UCSD-AML1 (cell line): ENCODE results near the gene HMGA1.
A peak's percentile ranks its signal among the peaks of the same experiment; 100 is the strongest.

Source experiments
- DNase-seq: peaks from one replicate; lab custom pipeline; 2025; ENCODE audit not compliant: unreplicated experiment; lab: John Stamatoyannopoulos, UW

Gene HMGA1, protein sequence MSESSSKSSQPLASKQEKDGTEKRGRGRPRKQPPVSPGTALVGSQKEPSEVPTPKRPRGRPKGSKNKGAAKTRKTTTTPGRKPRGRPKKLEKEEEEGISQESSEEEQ

DNA sequence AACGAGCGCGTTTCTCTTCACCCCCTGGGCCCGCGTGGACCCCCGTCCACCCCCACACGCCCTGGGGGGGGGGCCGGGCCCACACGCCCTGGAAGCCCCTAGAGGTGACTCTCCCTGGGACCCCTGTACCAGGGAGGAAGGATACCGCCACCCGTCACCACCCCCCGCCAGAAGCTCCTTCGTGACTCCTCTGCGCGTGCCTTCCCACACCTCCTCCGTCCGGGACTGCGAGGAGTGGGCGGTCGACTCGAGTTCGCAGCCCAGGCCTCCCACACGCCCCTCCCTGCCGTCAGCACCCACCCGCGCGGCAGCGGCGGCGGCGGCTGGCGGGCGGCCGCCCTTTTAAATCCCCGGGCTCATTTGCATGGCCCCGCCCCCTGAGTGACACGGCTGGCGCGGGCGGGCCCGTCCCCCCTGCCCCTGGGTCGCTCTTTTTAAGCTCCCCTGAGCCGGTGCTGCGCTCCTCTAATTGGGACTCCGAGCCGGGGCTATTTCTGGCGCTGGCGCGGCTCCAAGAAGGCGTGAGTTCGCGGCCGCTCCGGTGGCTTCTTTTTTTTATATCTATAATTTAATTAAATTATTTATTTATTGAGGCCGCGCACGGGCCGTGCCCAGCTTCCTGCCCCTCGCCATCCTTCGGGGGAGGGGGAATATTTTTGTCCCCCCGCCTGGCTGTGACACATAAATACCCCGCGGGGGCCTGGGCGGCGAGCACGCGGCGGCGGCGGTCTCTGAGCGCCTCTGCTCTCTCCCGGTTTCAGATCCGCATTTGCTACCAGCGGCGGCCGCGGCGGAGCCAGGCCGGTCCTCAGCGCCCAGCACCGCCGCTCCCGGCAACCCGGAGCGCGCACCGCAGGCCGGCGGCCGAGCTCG, at the start of gene HMGA1:
HMGA1 (plus strand) TSS at position 431 of the 873 bp plus-strand sequence. CDS start 3,908 bp downstream, outside the sequence.
- DNase-seq, result peak; percentile 90

DNA sequence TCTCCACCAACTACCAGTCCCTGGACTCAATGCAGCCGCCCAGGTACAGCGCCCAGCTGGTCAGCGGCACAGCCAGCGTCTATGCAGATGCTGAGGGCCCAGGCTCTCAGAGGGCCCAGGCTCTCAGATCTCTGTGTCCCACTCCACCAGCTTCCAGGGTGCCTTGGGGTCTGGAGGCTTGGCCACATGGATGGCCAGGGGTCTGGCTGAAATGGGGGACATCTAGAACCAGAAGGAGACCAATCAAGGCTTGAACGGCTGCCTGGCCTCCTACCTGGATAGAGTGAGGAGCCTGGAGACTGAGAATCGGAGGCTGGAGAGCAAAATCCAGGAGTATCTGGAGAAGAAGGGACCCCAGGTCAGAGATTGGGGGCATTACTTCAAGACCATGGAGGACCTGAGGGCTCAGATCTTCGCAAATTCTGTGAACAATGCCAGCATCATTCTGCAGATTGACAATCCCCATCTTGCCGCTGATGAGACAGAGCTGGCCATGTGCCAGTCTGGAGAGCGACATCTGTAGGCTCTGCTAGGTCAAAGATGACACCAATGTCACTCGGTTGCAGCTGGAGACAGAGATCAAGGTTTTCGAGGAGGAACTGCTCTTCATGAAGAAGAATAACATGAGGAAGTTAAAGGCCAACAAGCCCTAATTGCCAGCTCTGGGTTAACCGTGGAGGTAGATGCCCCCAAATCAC, 46.7 kb upstream of the HMGA1 start:
- DNase-seq, result no peak

GRCh38 chr6:34190504-34191122, 46.1 kb upstream of the HMGA1 start:
- no peak for DNase-seq

GRCh38 chr6:34194772-34195171, 41.9 kb upstream of the HMGA1 start:
- no peak for DNase-seq

DNA sequence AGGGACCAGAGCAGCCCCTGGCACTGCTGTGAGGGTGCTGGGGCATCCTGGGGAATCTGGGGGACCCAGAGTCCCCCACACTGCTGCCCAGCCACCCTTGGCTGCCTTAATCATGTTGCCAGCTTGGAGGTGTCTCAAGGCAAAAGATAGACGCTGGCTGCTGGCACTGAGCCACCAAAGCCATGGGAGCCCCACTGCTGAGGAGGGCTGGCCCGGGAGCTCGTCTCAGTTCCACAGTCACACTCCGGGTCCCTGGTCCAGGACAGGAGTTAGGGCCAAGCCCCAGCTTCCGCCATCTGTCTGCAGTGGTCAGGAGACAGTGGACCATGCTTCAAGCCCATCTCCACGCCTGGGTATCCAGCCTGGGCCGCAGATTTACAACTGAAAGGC, 41.0 kb upstream of the HMGA1 start:
- no peak for DNase-seq

- DNase-seq, result peak; percentile 88
Measured at GRCh38 chr6:34196116-34196832, 40.4 kb upstream of the HMGA1 start.

GRCh38 chr6:34196833-34197195, 39.9 kb upstream of the HMGA1 start:
- DNase-seq, result no peak

GRCh38 chr6:34200340-34200971, 36.2 kb upstream of the HMGA1 start:
- DNase-seq, result no peak

DNA sequence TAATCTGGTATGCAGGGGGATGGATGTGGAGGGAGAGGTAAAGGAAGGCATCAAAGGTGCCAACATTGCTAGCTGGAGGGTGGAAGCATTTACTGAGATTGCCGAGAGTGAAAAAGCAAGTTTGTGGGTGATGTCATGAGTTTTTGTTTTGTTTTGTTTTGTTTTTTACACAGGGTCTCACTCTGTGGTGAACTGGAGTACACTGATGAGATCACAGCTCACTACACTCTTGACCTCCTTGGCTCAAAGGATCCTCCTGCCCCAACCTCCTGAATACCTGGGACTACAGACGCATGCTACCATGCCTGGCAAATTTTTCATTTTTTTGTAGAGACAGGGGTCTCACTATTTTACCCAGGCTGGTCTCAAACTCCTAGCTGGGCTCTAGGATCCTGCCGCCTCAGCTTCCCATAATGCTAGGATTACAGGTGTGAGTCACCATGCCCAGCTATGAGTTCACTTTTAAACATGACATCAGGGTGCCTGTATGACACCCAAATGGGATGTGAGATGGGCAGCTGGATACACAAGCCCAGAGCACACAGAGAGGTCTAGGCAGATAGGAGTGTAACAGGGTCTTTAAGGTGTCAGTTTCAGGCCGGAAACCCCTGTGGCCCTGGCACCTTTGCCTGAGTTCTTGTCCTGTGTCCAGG, 35.1 kb upstream of the HMGA1 start:
- DNase-seq, result no peak

- DNase-seq, result peak; percentile 29
Measured at GRCh38 chr6:34202329-34203201, 34.1 kb upstream of the HMGA1 start.

GRCh38 chr6:34204693-34205092, 32.0 kb upstream of the HMGA1 start:
- DNase-seq, result no peak

DNA sequence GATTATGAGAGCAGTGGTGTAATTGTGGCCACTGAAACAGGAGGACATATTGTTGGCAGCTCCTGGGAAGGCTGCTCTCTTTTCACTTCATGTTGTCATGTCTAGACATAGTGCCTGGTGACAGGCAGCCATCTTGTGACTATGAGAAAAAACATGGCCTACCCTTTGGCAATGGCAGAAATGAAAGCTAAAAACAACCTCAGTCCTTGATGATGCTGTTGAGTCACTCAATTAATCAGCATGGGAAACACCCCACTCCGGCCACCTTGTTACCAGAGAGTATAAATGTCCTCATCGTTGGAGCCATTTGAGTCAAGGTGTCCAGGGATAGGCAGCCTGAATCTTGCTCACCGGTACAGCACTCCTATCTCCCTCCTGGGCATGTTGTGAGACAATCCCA, 31.2 kb upstream of the HMGA1 start:
- DNase-seq, result no peak

DNA sequence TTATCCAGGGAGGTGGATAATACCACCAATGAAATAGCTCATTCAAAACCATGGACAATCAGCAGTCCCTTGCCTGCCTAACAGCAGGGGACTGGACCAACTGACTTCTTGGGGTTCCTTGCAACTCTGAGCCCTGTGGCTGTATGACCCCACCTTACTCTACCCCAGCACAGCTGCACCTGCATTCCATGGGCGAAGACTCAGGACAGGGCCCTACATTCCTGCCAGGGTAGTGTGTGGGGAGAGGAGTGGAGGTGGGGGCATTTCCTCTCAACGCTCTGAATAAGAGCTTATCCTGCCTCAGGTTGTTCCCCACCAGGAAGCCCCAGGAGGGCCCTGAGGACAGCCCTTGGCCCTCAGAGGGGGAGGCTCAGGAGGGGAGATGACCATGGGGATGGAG, 30.8 kb upstream of the HMGA1 start:
- no peak for DNase-seq

GRCh38 chr6:34206726-34207125, 29.9 kb upstream of the HMGA1 start:
- DNase-seq, result no peak

- DNase-seq, result no peak
Measured at GRCh38 chr6:34207695-34208443, 28.8 kb upstream of the HMGA1 start.

- no peak for DNase-seq
Measured at GRCh38 chr6:34213772-34214171, 22.9 kb upstream of the HMGA1 start.

DNA sequence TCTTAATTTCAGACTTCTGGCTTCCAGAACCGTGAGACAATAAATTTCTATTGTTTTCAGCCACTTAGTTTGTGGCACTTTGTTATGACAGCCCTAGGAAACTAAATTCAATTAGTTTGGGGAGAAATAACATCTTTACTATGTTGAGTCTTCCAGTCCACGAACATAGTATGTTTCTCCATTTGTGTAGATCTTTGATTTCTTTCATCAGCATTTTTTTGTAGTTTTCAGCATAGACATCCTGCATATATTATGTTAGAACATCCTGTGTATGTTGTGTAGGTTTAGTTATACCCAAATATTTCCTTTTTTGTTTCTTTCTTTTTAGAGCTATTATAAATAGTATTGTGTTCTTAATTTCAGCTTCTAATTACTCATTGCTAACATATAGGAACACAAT, 18.0 kb upstream of the HMGA1 start:
- DNase-seq, result no peak

- no peak for DNase-seq
Measured at GRCh38 chr6:34223381-34223955, 13.2 kb upstream of the HMGA1 start.
